HG03139 (cell line): Measurements from ENCODE around the gene TPCN2.
"Not testable (repeated sequence)": the region's sequence is repeated elsewhere in the genome, so short reads cannot be mapped to it uniquely, and the experiment has no call there.

Experiments
- ATAC-seq: cut with Tn5 transposase; IDR thresholded peaks from one replicate; pipeline ENCODE4 v1.9.1; 2021; ENCODE audit not compliant: unreplicated experiment

Gene TPCN2

GRCh38 chr11:69125861-69126260, 77.1 kb downstream of the TPCN2 start:
- ATAC-seq, result no peak

- no peak for ATAC-seq
Measured at GRCh38 chr11:69126286-69126685, 77.6 kb downstream of the TPCN2 start.

- ATAC-seq, result no peak
Measured at GRCh38 chr11:69127081-69127850, 78.5 kb downstream of the TPCN2 start.

GRCh38 chr11:69127884-69128283, 79.2 kb downstream of the TPCN2 start:
- no peak for ATAC-seq

- no peak for ATAC-seq
Measured at GRCh38 chr11:69129053-69129452, 80.3 kb downstream of the TPCN2 start.

- no peak for ATAC-seq
Measured at GRCh38 chr11:69129647-69130046, 80.9 kb downstream of the TPCN2 start.

- ATAC-seq, result no peak
Measured at GRCh38 chr11:69130654-69131053, 81.9 kb downstream of the TPCN2 start.

- no peak for ATAC-seq
Measured at GRCh38 chr11:69131121-69131566, 82.4 kb downstream of the TPCN2 start.

GRCh38 chr11:69131644-69132300, 83.0 kb downstream of the TPCN2 start:
- no peak for ATAC-seq

- no peak for ATAC-seq
Measured at GRCh38 chr11:69132301-69132670, 83.6 kb downstream of the TPCN2 start.

GRCh38 chr11:69133251-69133650, 84.5 kb downstream of the TPCN2 start:
- no peak for ATAC-seq

- ATAC-seq, result not testable (repeated sequence)
Measured at GRCh38 chr11:69134182-69134581, 85.5 kb downstream of the TPCN2 start.

- no peak for ATAC-seq
Measured at GRCh38 chr11:69134957-69135356, 86.2 kb downstream of the TPCN2 start.

GRCh38 chr11:69135420-69136363, 87.0 kb downstream of the TPCN2 start:
- no peak for ATAC-seq

GRCh38 chr11:69136471-69136870, 87.7 kb downstream of the TPCN2 start:
- ATAC-seq, result no peak

GRCh38 chr11:69137151-69137844, 88.6 kb downstream of the TPCN2 start:
- no peak for ATAC-seq

- no peak for ATAC-seq
Measured at GRCh38 chr11:69138265-69138664, 89.5 kb downstream of the TPCN2 start.

GRCh38 chr11:69140161-69140560, 91.4 kb downstream of the TPCN2 start:
- not testable (repeated sequence) for ATAC-seq

- no peak for ATAC-seq
Measured at GRCh38 chr11:69140635-69141034, 91.9 kb downstream of the TPCN2 start.

GRCh38 chr11:69141742-69142141, 93.0 kb downstream of the TPCN2 start:
- ATAC-seq, result no peak

GRCh38 chr11:69142895-69143294, 94.2 kb downstream of the TPCN2 start:
- no peak for ATAC-seq
